ENCODE measurements around the gene GPRIN1. TPM values are rescaled to one million over a fixed set of nuclear protein-coding genes. Genes with fewer than 3 reads are reported as not detected.

Gene GPRIN1
- total and polyA plus RNA-seq, 2 of the 4 experiments (the other 2 are of a cell fraction) = 3.0 to 4.7 TPM

DNA sequence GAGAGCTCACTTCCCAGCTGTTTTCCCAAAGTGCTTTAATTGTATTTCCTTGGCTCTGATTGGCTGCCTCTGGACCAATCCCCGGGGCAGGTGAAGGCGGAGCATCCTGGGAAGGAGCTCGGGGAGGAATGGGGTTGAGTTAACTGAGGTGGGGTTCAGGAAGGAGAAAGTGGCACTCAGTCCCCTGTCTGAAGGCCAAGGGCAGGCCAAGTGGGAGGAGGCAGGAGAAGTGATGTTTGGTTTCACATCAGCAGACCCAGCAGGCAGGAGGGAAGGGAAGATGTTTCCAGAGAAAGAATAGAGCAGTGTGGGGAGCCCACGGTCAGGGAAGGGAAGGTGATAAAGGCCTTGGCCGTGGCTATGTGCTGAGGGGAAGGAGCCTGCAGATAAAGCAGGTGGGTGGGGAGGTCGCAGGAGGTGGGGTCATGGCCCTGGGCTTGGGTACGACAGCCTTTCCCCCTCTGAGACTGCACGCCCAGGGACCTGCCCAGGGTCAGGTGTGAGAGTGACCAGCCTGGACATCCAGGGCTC, 40.5 kb upstream of the GPRIN1 start:
- Histone ChIP-seq H2BK15ac (ENCODE audit: low read depth, low read length) (no peak overlapping the region), H3K23ac (ENCODE audit: low read depth, low read length) (no peak overlapping the region), H4K20me1 (ENCODE audit: insufficient read depth, low read length) (peaks cover 39% of the 10 kb centered on the region), H2BK120ac (ENCODE audit: low read depth, low read length) (no peak overlapping the region), H3K36me3 (ENCODE audit: control insufficient read depth, insufficient read depth, low read length) (peaks cover 10% of the 10 kb centered on the region; the same call in 1 of the 2 replicates), H3K56ac (ENCODE audit: extremely low read depth, insufficient read depth, low read length) (0 out of 2 replicates have a peak overlapping the region, but pooled peaks have one; percentile 11), H3K4ac (ENCODE audit: low read depth, low read length) (no peak overlapping the region), H3K27ac (ENCODE audit: insufficient read depth, low read length) (no peak overlapping the region), H4K91ac (ENCODE audit: insufficient read depth, low read depth, low read length) (no peak overlapping the region), H2BK5ac (ENCODE audit: low read depth, low read length, poor library complexity, severe bottlenecking) (no peak overlapping the region), H2BK20ac (ENCODE audit: low read depth, low read length) (no peak overlapping the region), H2AFZ (replicated peaks; ENCODE audit: low read length, poor library complexity) (no peak overlapping the region), H2AK9ac (replicated peaks; ENCODE audit: low read depth, low read length, poor library complexity) (no peak overlapping the region), H3K9me1 (ENCODE audit: insufficient read depth, low read length) (peaks cover 13% of the 10 kb centered on the region; the same call in 1 of the 2 replicates), H3K79me1 (ENCODE audit: low read depth in 1 of 2, low read length in 2 of 2) (peaks cover 4 to 42% of the 10 kb centered on the region in 2 experiments), H3K4me2 (ENCODE audit: low read depth, low read length) (no peak overlapping the region), H3K4me1 (ENCODE audit: control insufficient read depth, insufficient read depth, low read length) (peaks cover 12% of the 10 kb centered on the region; the same call in 1 of the 2 replicates), H4K5ac (ENCODE audit: low read depth, low read length) (no peak overlapping the region), H2AK5ac (ENCODE audit: low read depth, low read length) (no peak overlapping the region), H4K8ac (ENCODE audit: low read depth in 2 of 2, low read length in 2 of 2) (no peak overlapping the region), H3K27me3 (ENCODE audit: control insufficient read depth, insufficient read depth, low read length) (no peaks in the 10 kb centered on the region), H3K14ac (replicated peaks; ENCODE audit: low read depth, low read length) (no peak overlapping the region), H3K9me3 (ENCODE audit: control insufficient read depth, insufficient read depth, low read length) (no peaks in the 10 kb centered on the region), H3K4me3 (ENCODE audit: insufficient read depth, low read depth, low read length) (no peak overlapping the region), H3K18ac (ENCODE audit: low read depth, low read length) (no peak overlapping the region), H3K9ac (ENCODE audit: low read depth, low read length) (no peak overlapping the region)
- WGBS, 2 experiments (ENCODE audit: extremely low coverage in 2 of 2, insufficient read length in 1 of 2) = 72% methylated on average over 4 of the region's 8 CpGs; no CpG with 5 or more reads in 1 of the 2 experiments
- DNase-seq (no peak), ATAC-seq (ENCODE audit: low read depth) (no peak)
- BruUV-seq (replicated peaks) = no TSS peak
- TF ChIP-seq MXI1 (IDR thresholded peaks at IDR 0.05; ENCODE audit: borderline replicate concordance, low read depth, low read length) (no peak), MAZ (IDR thresholded peaks at IDR 0.05; ENCODE audit: borderline replicate concordance, low read depth, low read length) (no peak), CEBPB (IDR thresholded peaks at IDR 0.05; ENCODE audit: low read depth, low read length) (no peak), CHD1 (IDR thresholded peaks at IDR 0.05; ENCODE audit: low read depth, low read length) (no peak), RFX5 (IDR thresholded peaks at IDR 0.05; ENCODE audit: low read depth, low read length) (no peak), CTCF (conservative IDR thresholded peaks at IDR 0.05; ENCODE audit: low read depth, low read length) (no peak)
- TF ChIP-seq, protein P1, sequence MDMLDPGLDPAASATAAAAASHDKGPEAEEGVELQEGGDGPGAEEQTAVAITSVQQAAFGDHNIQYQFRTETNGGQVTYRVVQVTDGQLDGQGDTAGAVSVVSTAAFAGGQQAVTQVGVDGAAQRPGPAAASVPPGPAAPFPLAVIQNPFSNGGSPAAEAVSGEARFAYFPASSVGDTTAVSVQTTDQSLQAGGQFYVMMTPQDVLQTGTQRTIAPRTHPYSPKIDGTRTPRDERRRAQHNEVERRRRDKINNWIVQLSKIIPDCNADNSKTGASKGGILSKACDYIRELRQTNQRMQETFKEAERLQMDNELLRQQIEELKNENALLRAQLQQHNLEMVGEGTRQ (IDR thresholded peaks at IDR 0.05; ENCODE audit: low read depth, low read length) = no peak
- dilution Hi-C loops (cut with HindIII; ENCODE audit: low sequenced_read_pairs, unreplicated experiment) = no loop called here
- ChIA-PET CTCF (no interaction called here), POLR2A (ENCODE audit: unreplicated experiment) (no interaction called here)
- intact Hi-C loops (cut with micrococcal nuclease) = no loop called here
- in situ Hi-C loops (cut with MboI; ENCODE audit: low sequenced_read_pairs) = no loop called here

Data from IMR-90 (cell line).